GM18867 (cell line): ENCODE data around the gene AP1G1.
"Not testable (repeated sequence)": the region's sequence is repeated elsewhere in the genome, so short reads cannot be mapped to it uniquely, and the experiment has no call there.

Source experiments
- ATAC-seq: cut with Tn5 transposase; IDR thresholded peaks from one replicate; pipeline ENCODE4 v1.9.1; 2021; ENCODE audit warnings: mild to moderate bottlenecking, moderate library complexity; ENCODE audit not compliant: unreplicated experiment

Gene AP1G1

DNA sequence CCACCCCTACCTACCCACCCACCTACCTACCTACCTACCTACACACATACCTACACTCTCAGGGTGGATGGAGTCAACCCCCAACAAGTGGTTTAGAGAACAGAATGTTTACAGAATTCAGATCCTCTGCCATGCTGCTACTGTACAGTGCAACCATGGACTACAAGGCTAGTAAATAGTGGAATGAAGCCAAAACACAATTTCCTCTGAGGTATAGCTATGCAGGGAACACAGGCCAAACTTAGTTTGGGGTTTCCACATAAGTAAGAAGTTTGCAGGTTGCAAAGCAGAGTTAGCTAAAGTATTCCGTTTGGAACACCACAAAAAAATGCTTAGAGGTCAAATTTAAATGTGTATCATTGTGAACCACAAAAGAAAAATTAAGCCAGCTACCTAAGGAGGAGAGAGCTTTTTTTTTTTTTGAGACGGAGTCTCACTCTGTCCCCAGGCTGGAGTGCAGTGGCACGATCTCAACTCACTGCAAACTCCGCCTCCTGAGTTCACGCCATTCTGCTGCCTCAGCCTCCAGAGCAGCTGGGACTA is 2.7 kb upstream of the AP1G1 start:
- ATAC-seq = no peak

- ATAC-seq = not testable (repeated sequence)
Observed at GRCh38 chr16:71810155-71810530, 1.5 kb upstream of the AP1G1 start.

DNA sequence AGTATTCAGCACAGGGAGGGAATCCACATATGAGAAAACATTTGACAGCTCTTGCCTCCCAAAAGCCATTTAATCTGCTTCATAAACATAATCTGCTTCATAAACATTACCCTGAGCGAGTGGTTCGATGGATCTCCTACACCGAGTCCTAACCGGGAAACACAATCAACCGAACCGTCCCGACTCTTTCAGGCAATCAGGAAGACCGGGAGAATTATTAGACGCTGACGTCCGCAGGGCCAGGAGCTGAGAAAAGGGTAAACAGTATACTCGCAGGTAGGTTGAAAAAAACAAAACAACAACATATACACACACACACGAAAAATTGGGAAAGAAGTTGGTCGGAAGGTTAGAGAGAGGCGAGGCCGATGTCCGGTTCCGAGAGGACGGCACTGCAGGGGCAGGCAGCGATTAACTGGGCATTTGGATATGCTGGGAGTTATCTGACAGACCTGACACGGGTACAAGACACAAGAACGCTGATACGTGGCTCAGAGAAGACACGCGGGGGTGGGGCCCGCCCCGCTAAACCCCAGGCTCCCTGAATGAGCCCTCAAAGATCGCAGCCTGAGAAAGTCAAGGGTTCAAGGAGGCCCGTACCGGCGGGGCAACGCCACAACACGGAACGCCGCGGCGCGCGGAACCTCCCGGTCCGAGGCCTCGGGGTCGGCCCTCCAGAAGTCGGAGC is 585 bp downstream of the AP1G1 start:
- peak; percentile 31 for ATAC-seq

GRCh38 chr16:71803305-71803690 is 5.3 kb downstream of the AP1G1 start:
- no peak for ATAC-seq

- no peak for ATAC-seq
Observed at GRCh38 chr16:71796501-71797097, 12.0 kb downstream of the AP1G1 start.

GRCh38 chr16:71794943-71795342 is 13.7 kb downstream of the AP1G1 start:
- no peak for ATAC-seq

DNA sequence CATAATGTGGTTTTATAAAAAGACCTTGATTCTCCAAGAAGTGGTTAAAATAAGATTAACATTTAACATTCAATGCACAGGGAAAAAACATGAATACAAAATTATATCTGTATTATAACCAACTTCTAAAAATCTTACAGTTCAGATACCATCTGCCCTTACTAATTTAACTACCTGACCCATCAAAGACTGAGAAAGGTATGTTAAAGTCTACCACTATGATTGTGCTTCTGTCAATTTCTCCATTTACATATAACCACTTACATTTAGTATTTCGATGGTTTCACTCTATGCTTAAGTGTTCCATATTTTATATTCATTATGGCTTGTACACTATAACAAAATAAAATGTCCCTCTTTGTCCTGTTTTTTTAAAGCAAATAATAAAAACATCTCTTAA is 14.6 kb downstream of the AP1G1 start:
- no peak for ATAC-seq

DNA sequence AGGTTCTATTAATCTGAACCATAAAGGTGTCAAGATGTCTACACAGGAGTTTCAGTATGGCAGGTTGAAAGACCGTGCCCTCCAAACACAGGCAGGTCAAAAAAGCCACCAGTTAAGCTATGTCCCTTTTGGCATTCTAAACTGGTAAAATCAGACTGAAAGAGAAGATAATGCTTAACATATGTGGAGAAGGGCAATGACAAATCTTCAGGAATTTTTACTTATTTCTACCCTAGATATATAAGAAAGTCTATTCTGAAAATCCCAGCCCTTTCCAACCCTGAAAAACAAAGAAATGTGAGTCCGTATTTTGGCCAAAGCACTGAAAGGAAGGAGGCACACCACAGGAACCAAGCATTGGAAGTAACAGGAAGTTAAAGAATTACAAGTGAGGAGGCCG is 16.5 kb downstream of the AP1G1 start:
- ATAC-seq = no peak

- not testable (repeated sequence) for ATAC-seq
Observed at GRCh38 chr16:71790329-71790728, 18.3 kb downstream of the AP1G1 start.

- no peak for ATAC-seq
Observed at GRCh38 chr16:71789136-71789535, 19.5 kb downstream of the AP1G1 start.

GRCh38 chr16:71788578-71788977 is 20.1 kb downstream of the AP1G1 start:
- no peak for ATAC-seq

- not testable (repeated sequence) for ATAC-seq
Observed at GRCh38 chr16:71785143-71785542, 23.5 kb downstream of the AP1G1 start.

GRCh38 chr16:71784093-71784492 is 24.5 kb downstream of the AP1G1 start:
- no peak for ATAC-seq

DNA sequence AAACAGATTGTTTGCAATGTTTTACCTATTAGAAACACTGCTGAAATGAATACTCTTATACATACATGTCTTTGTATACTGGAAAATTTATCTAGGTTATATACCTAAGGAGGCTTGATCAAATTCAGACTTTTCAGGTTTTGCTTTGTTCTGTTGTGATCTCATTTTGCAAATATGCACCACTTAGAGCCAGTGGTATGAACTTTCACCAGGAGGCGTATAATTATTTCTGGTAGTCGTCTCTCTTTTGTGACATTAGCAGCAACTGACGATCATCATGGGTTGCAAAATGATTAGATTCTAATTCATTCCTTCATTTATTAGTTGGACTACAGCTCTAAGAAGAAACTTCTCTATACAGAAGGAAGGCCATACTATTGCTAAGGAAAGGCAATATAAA is 26.9 kb downstream of the AP1G1 start:
- ATAC-seq = no peak

- no peak for ATAC-seq
Observed at GRCh38 chr16:71780521-71781089, 28.0 kb downstream of the AP1G1 start.

DNA sequence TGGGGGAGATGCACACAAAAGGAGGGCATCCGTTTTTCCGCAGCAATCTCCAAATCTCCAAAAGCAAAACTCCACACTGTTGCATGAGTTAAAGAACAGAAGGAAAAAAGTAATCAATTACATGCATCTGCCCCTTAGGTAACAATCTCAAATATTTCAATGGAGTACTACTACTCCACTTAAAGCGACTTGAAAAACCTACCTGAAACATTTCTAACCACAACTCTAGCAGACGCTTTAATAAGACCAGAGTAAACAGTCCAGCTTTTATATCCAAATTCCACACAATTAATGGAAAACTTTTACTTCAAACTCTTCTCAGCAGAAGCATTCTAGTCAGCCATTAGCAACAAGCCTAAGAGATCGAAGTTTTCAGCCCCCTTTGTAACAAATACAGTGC is 29.9 kb downstream of the AP1G1 start:
- no peak for ATAC-seq

- no peak for ATAC-seq
Observed at GRCh38 chr16:71777329-71777728, 31.3 kb downstream of the AP1G1 start.

- ATAC-seq = no peak
Observed at GRCh38 chr16:71775949-71776348, 32.7 kb downstream of the AP1G1 start.

DNA sequence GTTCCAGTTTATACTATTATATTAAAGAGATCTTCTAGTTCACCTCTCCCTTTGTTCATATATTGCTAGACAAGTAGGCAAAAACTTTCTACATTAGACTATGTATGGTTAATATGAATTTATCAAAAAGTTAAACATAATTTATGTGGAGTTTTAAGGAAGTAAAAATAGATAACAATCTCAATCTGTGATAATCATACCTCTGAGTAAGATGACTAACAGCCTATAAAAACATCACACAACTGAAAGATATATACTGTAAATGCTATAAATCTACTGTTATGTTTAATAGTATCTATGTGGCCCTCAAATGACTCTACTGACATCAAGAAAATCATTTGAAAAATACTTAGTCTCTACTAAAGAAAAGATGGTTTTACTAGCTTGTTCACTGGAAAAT is 37.1 kb downstream of the AP1G1 start:
- no peak for ATAC-seq

- no peak for ATAC-seq
Observed at GRCh38 chr16:71769222-71769621, 39.4 kb downstream of the AP1G1 start.

DNA sequence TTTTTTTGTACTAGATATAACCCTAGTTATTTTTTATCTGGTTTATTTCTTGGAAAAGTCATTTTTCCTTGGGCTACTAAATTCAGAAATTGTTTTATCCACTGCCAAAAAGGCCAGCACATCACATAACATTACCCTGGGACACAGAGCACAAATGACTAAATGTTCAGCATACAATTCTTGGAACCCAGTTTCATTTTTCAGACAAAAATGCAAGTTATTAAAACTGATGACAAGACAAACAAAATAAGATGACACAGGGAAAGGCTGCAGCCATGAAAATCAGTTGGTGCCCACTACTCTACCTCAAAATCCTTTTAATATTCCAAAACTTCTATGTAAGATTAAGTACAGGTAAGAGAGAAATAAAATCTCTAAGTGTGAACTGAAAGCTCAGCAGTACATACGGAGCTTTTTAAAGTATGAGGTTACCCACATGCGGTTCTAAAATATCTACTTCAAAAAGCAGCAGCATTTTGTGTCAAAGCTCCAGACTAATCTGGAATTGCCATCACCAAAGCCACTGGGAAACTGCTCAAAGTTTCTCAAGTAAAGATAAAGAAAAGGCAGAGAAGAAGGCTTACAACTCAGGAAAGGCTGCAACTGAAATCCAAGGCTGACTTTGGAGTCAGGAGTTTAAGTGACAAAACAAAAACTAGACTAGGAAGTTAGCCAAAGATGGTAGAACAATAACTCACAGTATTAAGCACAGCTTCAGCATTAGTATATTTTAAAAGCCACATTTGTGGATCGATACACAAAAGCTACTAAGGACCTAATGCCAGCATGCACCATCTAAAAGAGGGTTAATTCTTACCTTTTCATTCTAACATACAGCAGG is 41.4 kb downstream of the AP1G1 start:
- ATAC-seq = no peak
